Activated CD8-positive, alpha-beta memory T cell treated with anti-CD3 and anti-CD28 coated beads for 48 hours (primary cell): ENCODE results near the gene PDE4B.
"Not testable (repeated sequence)": the region's sequence is repeated elsewhere in the genome, so short reads cannot be mapped to it uniquely, and the experiment has no call there.

Experiments used
- DNase-seq, 3 experiments: peaks; one replicate each; pipeline ENCODE4 v3.0.0-alpha.2; 2020; ENCODE audit warnings: low read depth in 2 of 3, low spot score in 2 of 3

PDE4B gene

GRCh38 chr1:66411449-66411848, 618.8 kb downstream of the PDE4B start:
- DNase-seq: not testable (repeated sequence)

- no peak for DNase-seq
These were observed 620.0 kb downstream of the PDE4B start for GRCh38 chr1:66412704-66413103.

GRCh38 chr1:66413136-66413837, 620.6 kb downstream of the PDE4B start:
- DNase-seq: no peak

GRCh38 chr1:66413838-66414175, 621.1 kb downstream of the PDE4B start:
- no peak for DNase-seq

- no peak for DNase-seq
These were observed 622.6 kb downstream of the PDE4B start for GRCh38 chr1:66415281-66415680.

GRCh38 chr1:66415866-66416265, 623.2 kb downstream of the PDE4B start:
- no peak for DNase-seq

GRCh38 chr1:66416295-66416694, 623.6 kb downstream of the PDE4B start:
- DNase-seq: no peak

- no peak for DNase-seq
These were observed 625.3 kb downstream of the PDE4B start for GRCh38 chr1:66418021-66418420.

- not testable (repeated sequence) for DNase-seq
These were observed 627.5 kb downstream of the PDE4B start for GRCh38 chr1:66420171-66420570.

- DNase-seq: not testable (repeated sequence)
These were observed 628.2 kb downstream of the PDE4B start for GRCh38 chr1:66420906-66421305.

- DNase-seq: no peak
These were observed 630.1 kb downstream of the PDE4B start for GRCh38 chr1:66422804-66423203.
